ENCODE data around the gene MORN5.

GRCh38 chr9:122244349-122244748, 84.6 kb downstream of the MORN5 start:
- TF ChIP-seq, protein P1, sequence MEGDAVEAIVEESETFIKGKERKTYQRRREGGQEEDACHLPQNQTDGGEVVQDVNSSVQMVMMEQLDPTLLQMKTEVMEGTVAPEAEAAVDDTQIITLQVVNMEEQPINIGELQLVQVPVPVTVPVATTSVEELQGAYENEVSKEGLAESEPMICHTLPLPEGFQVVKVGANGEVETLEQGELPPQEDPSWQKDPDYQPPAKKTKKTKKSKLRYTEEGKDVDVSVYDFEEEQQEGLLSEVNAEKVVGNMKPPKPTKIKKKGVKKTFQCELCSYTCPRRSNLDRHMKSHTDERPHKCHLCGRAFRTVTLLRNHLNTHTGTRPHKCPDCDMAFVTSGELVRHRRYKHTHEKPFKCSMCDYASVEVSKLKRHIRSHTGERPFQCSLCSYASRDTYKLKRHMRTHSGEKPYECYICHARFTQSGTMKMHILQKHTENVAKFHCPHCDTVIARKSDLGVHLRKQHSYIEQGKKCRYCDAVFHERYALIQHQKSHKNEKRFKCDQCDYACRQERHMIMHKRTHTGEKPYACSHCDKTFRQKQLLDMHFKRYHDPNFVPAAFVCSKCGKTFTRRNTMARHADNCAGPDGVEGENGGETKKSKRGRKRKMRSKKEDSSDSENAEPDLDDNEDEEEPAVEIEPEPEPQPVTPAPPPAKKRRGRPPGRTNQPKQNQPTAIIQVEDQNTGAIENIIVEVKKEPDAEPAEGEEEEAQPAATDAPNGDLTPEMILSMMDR (conservative IDR thresholded peaks at IDR 0.05; ENCODE audit: low read depth in 2 of 2): no peak
- TF ChIP-seq, protein P2, sequence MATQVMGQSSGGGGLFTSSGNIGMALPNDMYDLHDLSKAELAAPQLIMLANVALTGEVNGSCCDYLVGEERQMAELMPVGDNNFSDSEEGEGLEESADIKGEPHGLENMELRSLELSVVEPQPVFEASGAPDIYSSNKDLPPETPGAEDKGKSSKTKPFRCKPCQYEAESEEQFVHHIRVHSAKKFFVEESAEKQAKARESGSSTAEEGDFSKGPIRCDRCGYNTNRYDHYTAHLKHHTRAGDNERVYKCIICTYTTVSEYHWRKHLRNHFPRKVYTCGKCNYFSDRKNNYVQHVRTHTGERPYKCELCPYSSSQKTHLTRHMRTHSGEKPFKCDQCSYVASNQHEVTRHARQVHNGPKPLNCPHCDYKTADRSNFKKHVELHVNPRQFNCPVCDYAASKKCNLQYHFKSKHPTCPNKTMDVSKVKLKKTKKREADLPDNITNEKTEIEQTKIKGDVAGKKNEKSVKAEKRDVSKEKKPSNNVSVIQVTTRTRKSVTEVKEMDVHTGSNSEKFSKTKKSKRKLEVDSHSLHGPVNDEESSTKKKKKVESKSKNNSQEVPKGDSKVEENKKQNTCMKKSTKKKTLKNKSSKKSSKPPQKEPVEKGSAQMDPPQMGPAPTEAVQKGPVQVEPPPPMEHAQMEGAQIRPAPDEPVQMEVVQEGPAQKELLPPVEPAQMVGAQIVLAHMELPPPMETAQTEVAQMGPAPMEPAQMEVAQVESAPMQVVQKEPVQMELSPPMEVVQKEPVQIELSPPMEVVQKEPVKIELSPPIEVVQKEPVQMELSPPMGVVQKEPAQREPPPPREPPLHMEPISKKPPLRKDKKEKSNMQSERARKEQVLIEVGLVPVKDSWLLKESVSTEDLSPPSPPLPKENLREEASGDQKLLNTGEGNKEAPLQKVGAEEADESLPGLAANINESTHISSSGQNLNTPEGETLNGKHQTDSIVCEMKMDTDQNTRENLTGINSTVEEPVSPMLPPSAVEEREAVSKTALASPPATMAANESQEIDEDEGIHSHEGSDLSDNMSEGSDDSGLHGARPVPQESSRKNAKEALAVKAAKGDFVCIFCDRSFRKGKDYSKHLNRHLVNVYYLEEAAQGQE (IDR thresholded peaks at IDR 0.05; ENCODE audit: unreplicated experiment): no peak
- TF ChIP-seq CREB1 (CRISPR knock-in tag; IDR thresholded peaks at IDR 0.05; ENCODE audit: low read depth): no peak
- no peak for TF ChIP-seq POLR2AphosphoS5 (IDR thresholded peaks at IDR 0.05; ENCODE audit: low read depth)
- no peak for TF ChIP-seq EZH2 (IDR thresholded peaks at IDR 0.05; ENCODE audit: low read depth, unreplicated experiment)
- TF ChIP-seq EZH2phosphoT487 (IDR thresholded peaks at IDR 0.05; ENCODE audit: unreplicated experiment): no peak
- no peak for TF ChIP-seq NANOG (IDR thresholded peaks at IDR 0.05; ENCODE audit: borderline replicate concordance)
- TF ChIP-seq ZNF462 (CRISPR knock-in tag; IDR thresholded peaks at IDR 0.05): no peak
- TF ChIP-seq ETS1 (IDR thresholded peaks at IDR 0.05): no peak
